Esophagus muscularis mucosa (tissue), 4 donors: ENCODE measurements around the gene SPTY2D1. TPM values are rescaled to one million over a fixed set of nuclear protein-coding genes. Genes with fewer than 3 reads are reported as not detected.
"Not testable (repeated sequence)": the region's sequence is repeated elsewhere in the genome, so short reads cannot be mapped to it uniquely, and the experiment has no call there.

Experiments
- DNase-seq: peaks from one replicate; pipeline ENCODE4 v3.0.0-alpha.2; 2017; ENCODE audit errors: extremely low spot score
- H3K27ac ChIP-seq, 4 donors: fragments of 200-600 bp; sonication (generic); replicated peaks in 1 of 4; 1 replicate in 3 of 4; 2 replicates in 1 of 4; pipeline ENCODE4 v1.5.1; 2016 to 2019; ENCODE audit warnings: mild to moderate bottlenecking in 1 of 4
- H3K27me3 ChIP-seq, 4 donors: fragments of 200-600 bp; sonication (generic); one replicate each; pipeline versions ENCODE4 v1.5.1 to v1.6.0; 2016 to 2019
- H3K36me3 ChIP-seq, 4 donors: fragments of 200-600 bp; sonication (generic); one replicate each; pipeline ENCODE4 v1.5.1; 2016 to 2019
- H3K4me1 ChIP-seq, 4 donors: fragments of 200-600 bp; sonication (generic); one replicate each; pipeline ENCODE4 v1.5.1; 2016 to 2019
- H3K4me3 ChIP-seq, 4 donors: fragments of 200-600 bp; sonication (generic); 1 replicate in 2 of 4; 2 replicates in 2 of 4; pipeline ENCODE4 v1.5.1; 2016 to 2019; ENCODE audit warnings: mild to moderate bottlenecking in 4 of 4, moderate library complexity in 1 of 4
- H3K9me3 ChIP-seq, 4 donors: fragments of 200-600 bp; sonication (generic); 1 replicate in 3 of 4; 2 replicates in 1 of 4; pipeline ENCODE4 v1.5.1; 2016 to 2019
- EP300 ChIP-seq: sonication (generic); formaldehyde crosslinking; IDR thresholded peaks from one replicate; pipeline ENCODE4 v1.6.1; 2017; ENCODE audit warnings: antibody characterized with exemption
- POLR2A ChIP-seq: fragments of 450-650 bp; IDR thresholded peaks from one replicate; pipeline ENCODE4 v1.6.1; 2017; ENCODE audit warnings: antibody characterized with exemption, moderate library complexity, mild to moderate bottlenecking, low read depth
- POLR2AphosphoS5 ChIP-seq, 2 donors: sonication (generic); formaldehyde crosslinking; IDR thresholded peaks; one replicate each; pipeline ENCODE4 v1.6.1; 2017; ENCODE audit warnings: antibody characterized with exemption in 2 of 2
- WGBS: methylation state at CpG from one replicate; pipeline ENCODE4 v1.1.5; 2018; 5-methylcytosine and 5-hydroxymethylcytosine counted together
- intact Hi-C: fragments of 100-400 bp; cut with DNase I; formaldehyde crosslinking; loops from one replicate; pipeline ENCODE4 v1.15.1; 2023
- total RNA-seq, 4 donors: library from RNA; depleted of rRNA; stranded (reverse); fragments of >200 nt; gene quantifications; one replicate each; pipeline versions ENCODE4 v1.1.0 to v1.2.1, GENCODE V29; 2016
- TF ChIP-seq, protein P1 (sequence below), 3 experiments: fragments of 200-600 bp in 2 of 3; fragments of 450-650 bp in 1 of 3; sonication (generic) in 2 of 3; IDR thresholded peaks; one replicate each; pipeline ENCODE4 v1.5.1; 2017 to 2019; ENCODE audit warnings: antibody characterized with exemption in 3 of 3, mild to moderate bottlenecking in 2 of 3, moderate library complexity in 1 of 3

Gene SPTY2D1
- total RNA-seq, 4 donors from 2014 or later = 9.6 to 32.1 (median 18.1) TPM

DNA sequence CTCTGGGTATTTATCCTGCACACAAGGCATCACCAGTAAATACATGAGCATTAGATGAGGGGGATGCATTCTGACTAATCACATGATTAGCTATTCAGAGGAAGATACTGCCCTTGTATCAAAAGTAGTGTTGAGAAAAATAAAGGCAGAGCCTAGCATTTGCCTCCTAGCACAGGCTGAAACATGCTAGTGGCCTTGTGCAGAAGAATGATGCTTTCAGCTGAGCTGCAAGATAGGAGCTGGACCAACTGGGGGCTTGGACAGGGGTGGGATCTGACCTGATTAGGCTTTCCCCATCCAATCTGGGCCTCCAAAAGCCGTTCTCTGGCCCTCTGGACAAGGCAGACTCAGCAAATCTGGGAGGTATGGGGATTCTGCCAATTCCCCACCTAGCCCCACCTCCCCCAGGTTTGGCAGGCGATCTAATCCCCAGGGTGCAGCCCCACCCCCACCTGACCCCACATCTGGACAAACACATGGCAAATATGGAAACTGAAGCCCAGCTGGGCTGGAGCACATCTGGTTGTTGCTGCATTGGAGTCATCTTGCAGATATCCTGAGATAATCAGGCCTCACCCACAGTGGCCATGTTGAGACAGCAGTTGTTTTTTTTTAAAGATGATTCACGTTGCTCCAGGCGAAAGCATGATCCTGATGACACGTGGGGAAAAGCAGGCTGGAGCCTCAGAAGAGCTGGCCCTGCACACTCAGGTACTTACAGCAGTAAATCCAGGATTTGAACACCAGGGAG lies 39.0 kb downstream of the SPTY2D1 start:
- no peak for DNase-seq
- Histone ChIP-seq H3K36me3 (peaks cover 0 to 16% (median 12%) of the 10 kb centered on the region in 4 donors), H3K27ac (no peak overlapping the region), H3K27me3 (no peaks in the 10 kb centered on the region), H3K4me3 (no peak overlapping the region), H3K4me1 (peaks cover 8 to 31% (median 25%) of the 10 kb centered on the region in 4 donors), H3K9me3 (no peaks in the 10 kb centered on the region)
- no peak for TF ChIP-seq EP300
- TF ChIP-seq, protein P1, sequence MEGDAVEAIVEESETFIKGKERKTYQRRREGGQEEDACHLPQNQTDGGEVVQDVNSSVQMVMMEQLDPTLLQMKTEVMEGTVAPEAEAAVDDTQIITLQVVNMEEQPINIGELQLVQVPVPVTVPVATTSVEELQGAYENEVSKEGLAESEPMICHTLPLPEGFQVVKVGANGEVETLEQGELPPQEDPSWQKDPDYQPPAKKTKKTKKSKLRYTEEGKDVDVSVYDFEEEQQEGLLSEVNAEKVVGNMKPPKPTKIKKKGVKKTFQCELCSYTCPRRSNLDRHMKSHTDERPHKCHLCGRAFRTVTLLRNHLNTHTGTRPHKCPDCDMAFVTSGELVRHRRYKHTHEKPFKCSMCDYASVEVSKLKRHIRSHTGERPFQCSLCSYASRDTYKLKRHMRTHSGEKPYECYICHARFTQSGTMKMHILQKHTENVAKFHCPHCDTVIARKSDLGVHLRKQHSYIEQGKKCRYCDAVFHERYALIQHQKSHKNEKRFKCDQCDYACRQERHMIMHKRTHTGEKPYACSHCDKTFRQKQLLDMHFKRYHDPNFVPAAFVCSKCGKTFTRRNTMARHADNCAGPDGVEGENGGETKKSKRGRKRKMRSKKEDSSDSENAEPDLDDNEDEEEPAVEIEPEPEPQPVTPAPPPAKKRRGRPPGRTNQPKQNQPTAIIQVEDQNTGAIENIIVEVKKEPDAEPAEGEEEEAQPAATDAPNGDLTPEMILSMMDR (IDR thresholded peaks at IDR 0.05) = no peak
- no peak for TF ChIP-seq POLR2A
- no peak for TF ChIP-seq POLR2AphosphoS5 (IDR thresholded peaks at IDR 0.05)
- intact Hi-C loops = loop anchor here (5.0 kb wide), 1 partner anchor 42 kb away; no protein-coding TSS in a partner anchor
- 100% methylated on average over 1 of the region's 5 CpGs for WGBS

DNA sequence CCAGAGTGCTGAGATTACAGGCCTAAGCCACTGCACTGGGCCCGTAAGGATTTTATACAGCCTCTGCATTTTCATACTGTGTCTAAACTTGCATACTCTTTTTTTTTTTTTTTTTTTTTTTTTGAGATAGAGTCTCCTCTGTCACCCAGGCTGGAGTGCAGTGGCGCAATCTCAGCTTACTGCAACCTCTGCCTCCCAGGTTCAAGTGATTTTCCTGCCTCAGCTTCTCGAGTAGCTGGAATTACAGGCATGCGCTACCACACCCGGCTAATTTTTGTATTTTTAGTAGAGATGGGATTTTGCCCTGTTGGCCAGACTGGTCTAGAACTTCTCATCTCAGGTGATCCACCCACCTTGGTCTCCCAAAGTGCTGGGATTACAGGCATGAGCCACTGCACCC lies 40.1 kb downstream of the SPTY2D1 start:
- Histone ChIP-seq H3K36me3 (peaks cover 0 to 16% (median 12%) of the 10 kb centered on the region in 4 donors), H3K4me1 (peaks cover 18 to 38% (median 34%) of the 10 kb centered on the region in 4 donors)
- H3K9me3 ChIP-seq, H3K4me3 ChIP-seq, DNase-seq, H3K27ac ChIP-seq, H3K27me3 ChIP-seq: not testable (repeated sequence)
- 90% methylated on average over 5 of the region's 5 CpGs for WGBS
- intact Hi-C loops = loop anchor here (5.0 kb wide), 1 partner anchor 43 kb away; no protein-coding TSS in a partner anchor

DNA sequence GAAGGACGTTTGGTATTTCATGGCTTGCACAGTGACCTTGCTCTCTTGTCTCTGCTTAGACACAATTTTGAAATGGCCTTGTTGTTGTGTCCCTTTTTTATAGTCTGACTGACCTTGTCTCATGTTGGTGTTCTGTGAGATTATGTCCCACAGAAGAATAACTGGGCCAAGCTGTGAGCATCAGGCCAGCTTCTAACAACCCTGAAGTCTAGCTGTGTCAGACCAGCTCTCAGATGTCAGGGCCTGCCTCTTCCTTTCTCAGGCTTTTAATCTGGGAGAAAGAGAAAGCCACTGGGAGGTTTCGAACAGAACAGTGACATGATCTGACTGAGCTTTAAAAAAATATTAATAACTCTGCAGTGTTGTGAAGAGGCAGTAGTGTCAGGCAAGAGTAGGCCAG lies 43.6 kb downstream of the SPTY2D1 start:
- H3K9me3 ChIP-seq = no peaks in the 10 kb centered on the region
- WGBS = 47% methylated on average over 2 of the region's 2 CpGs
- no peaks in the 10 kb centered on the region for H3K27me3 ChIP-seq
- peaks cover 0 to 4% (median under 1%) of the 10 kb centered on the region in 4 donors for H3K36me3 ChIP-seq
- H3K4me1 ChIP-seq = peaks cover 28 to 52% (median 44%) of the 10 kb centered on the region in 4 donors
- TF ChIP-seq EP300 (no peak), POLR2AphosphoS5 (IDR thresholded peaks at IDR 0.05) (no peak), POLR2A (no peak)
- TF ChIP-seq, protein P1 (IDR thresholded peaks at IDR 0.05) = no peak
- H3K4me3 ChIP-seq = peak overlapping the region in 1 of 4 donors; percentile 3
- DNase-seq = no peak
- H3K27ac ChIP-seq = peak overlapping the region in 2 of 4 donors; percentile 8 to 34
- intact Hi-C loops = loop anchor here (5.0 kb wide), 1 partner anchor 47 kb away; no protein-coding TSS in a partner anchor

DNA sequence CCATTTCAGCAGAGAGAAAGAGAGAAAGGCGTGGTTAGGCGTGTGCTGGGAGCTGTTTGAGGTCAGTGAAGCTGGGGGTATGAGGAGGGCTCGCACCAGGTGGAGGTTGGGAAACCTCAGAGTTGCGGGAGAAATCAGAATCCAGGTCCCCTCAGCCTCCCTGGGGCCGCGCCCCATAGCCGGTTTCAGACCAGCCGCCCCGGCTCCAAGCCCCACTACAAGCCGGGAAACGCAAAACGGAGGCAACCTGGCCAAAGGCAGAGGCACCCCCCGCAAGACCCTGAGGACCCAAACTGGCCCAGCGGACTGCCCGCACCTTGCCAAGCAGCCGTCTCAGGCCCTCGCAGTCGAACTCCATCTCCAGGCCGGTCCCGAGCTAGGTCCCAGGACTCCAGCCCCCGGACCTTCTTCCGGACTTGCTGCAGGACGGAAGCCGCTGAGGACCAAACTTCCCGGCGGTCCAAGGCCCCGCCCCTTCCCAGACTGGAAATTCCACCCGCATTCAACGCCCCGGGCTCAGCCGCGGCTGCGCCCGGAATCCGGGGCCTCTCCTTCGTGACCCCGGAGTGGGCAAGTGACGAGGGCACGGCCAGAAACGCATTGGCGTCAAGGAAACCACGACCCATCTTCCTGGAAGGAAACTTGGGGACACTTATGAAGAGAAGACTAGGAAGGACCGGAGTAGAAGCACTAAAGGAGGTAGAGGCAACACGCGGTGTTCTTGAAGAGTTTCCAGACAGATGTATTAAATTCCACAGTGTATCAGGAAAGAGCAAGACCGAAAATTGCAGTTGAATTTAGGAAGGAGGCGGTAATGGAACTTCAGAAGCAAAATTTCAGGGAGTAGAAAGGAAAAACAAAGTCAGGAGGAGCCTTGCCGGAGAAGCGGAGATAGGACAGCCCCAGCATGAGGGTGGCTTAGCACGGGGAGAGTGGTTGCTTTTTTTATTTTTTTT lies 45.6 kb downstream of the SPTY2D1 start, which contains the start of gene UEVLD:
Gene UEVLD (minus strand): TSS at position 438 of the 956 bp plus-strand sequence. CDS start 80 bp downstream, at position 358.
- Histone ChIP-seq H3K27ac (peak within 1 kb of the TSS; percentile 78 to 91 (median 88)), H3K4me1 (peaks cover 28 to 47% (median 42%) of the 10 kb centered on the region in 4 donors), H3K4me3 (peak within 1 kb of the TSS; percentile 67 to 97 (median 86)), H3K9me3 (no peaks in the 10 kb centered on the region), H3K36me3 (no peaks in the 10 kb centered on the region), H3K27me3 (no peaks in the 10 kb centered on the region)
- DNase-seq = peak; percentile 96
- peak; percentile 62 for TF ChIP-seq POLR2A
- TF ChIP-seq POLR2AphosphoS5 (IDR thresholded peaks at IDR 0.05) = peak; percentile 92 to 94
- TF ChIP-seq, protein P1 (IDR thresholded peaks at IDR 0.05) = no peak
- TF ChIP-seq EP300 = peak; percentile 75
- WGBS = under 1% methylated on average over 45 of the region's 50 CpGs
- intact Hi-C loops = loop anchor here (5.0 kb wide), 1 partner anchor 134 kb away; no protein-coding TSS in a partner anchor
